ENCODE results near the gene FAM237B. TPM values are rescaled to one million over a fixed set of nuclear protein-coding genes. Genes with fewer than 3 reads are reported as not detected.
"Not testable (repeated sequence)": the region's sequence is repeated elsewhere in the genome, so short reads cannot be mapped to it uniquely, and the experiment has no call there.

FAM237B gene
- polyA plus RNA-seq, 2 of the 4 experiments (the other 2 are of a cell fraction) = not detected

GRCh38 chr7:90345016-90345415 is 23.9 kb upstream of the FAM237B start:
- Histone ChIP-seq H3K4me1 (peaks cover 3% of the 10 kb centered on the region; the same call in 1 of the 3 replicates), H3K9me3 (no peaks in the 10 kb centered on the region), H3K4me2 (peak overlapping the region; percentile 63; the same call in 1 of the 3 replicates), H3K4me3 (no peak overlapping the region), H3K27ac (no peak overlapping the region)
- DNase-seq (ENCODE audit: low read depth in 1 of 2, low spot score in 1 of 2) = no peak
- TF ChIP-seq SREBF2 (IDR thresholded peaks at IDR 0.05) (no peak), MAZ (IDR thresholded peaks at IDR 0.05; ENCODE audit: borderline replicate concordance, low read depth, low read length) (no peak), RARB (CRISPR knock-in tag; IDR thresholded peaks at IDR 0.05) (no peak), NPAS2 (CRISPR knock-in tag; IDR thresholded peaks at IDR 0.05; ENCODE audit: borderline replicate concordance) (no peak), ATOH8 (CRISPR knock-in tag; IDR thresholded peaks at IDR 0.05; ENCODE audit: low read depth) (no peak), NR3C1 (IDR thresholded peaks at IDR 0.05) (no peak), CHD4 (IDR thresholded peaks at IDR 0.05; ENCODE audit: borderline replicate concordance) (no peak), MAFK (IDR thresholded peaks at IDR 0.05; ENCODE audit: partially characterized antibody) (no peak), PHF8 (IDR thresholded peaks at IDR 0.05; ENCODE audit: borderline replicate concordance, low read depth) (no peak), RCOR1 (IDR thresholded peaks at IDR 0.05; ENCODE audit: low read depth, low read length) (no peak), ESRRA (IDR thresholded peaks at IDR 0.05; ENCODE audit: borderline replicate concordance, low read length) (no peak), EHF (CRISPR knock-in tag; IDR thresholded peaks at IDR 0.05) (no peak)
- TF ChIP-seq, protein P1, sequence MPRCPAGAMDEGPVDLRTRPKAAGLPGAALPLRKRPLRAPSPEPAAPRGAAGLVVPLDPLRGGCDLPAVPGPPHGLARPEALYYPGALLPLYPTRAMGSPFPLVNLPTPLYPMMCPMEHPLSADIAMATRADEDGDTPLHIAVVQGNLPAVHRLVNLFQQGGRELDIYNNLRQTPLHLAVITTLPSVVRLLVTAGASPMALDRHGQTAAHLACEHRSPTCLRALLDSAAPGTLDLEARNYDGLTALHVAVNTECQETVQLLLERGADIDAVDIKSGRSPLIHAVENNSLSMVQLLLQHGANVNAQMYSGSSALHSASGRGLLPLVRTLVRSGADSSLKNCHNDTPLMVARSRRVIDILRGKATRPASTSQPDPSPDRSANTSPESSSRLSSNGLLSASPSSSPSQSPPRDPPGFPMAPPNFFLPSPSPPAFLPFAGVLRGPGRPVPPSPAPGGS (IDR thresholded peaks at IDR 0.05) = no peak
- ATAC-seq = no peak
- FAIRE-seq = no peak
- CTCF ChIA-PET = interaction anchor here (0.6 to 3.0 kb wide), 4 partner anchors 20 to 82 kb away, joined by 3 to 9 read pairs (median 4); no protein-coding TSS in a partner anchor
- POLR2A ChIA-PET = interaction anchor here (0.9 kb wide), 1 partner anchor 133 kb away, joined by 3 read pairs; no protein-coding TSS in a partner anchor

GRCh38 chr7:90337106-90337505 is 16.0 kb upstream of the FAM237B start:
- no peaks in the 10 kb centered on the region for H3K4me1 ChIP-seq
- no peak overlapping the region for H3K27ac ChIP-seq
- no peak for ATAC-seq
- POLR2A ChIA-PET = interaction anchor here (1.8 kb wide), 1 partner anchor 9 kb away, joined by 7 read pairs; the partner anchor contains the start of gene GTPBP10
- H3K9me3 ChIP-seq = no peaks in the 10 kb centered on the region
- CTCF ChIA-PET = interaction anchor here (1.3 to 1.8 kb wide), 2 partner anchors 9 to 40 kb away, joined by 4 to 7 read pairs; partner anchors contain the start of gene GTPBP10
- no peak for DNase-seq (ENCODE audit: low read depth in 1 of 2, low spot score in 1 of 2)
- no peak for FAIRE-seq
- H3K4me3 ChIP-seq = no peak overlapping the region
- TF ChIP-seq SMC3 (IDR thresholded peaks at IDR 0.05) (no peak), RFX5 (IDR thresholded peaks at IDR 0.05) (no peak), ELK1 (IDR thresholded peaks at IDR 0.05; ENCODE audit: low read depth, low read length) (no peak), ZNF302 (CRISPR knock-in tag; IDR thresholded peaks at IDR 0.05) (no peak), POLR2A (IDR thresholded peaks at IDR 0.05; ENCODE audit: low read length) (no peak), PHF8 (IDR thresholded peaks at IDR 0.05; ENCODE audit: borderline replicate concordance, low read depth) (no peak), HEYL (CRISPR knock-in tag; IDR thresholded peaks at IDR 0.05) (no peak), ZSCAN20 (CRISPR knock-in tag; IDR thresholded peaks at IDR 0.05) (no peak), POLR2AphosphoS2 (conservative IDR thresholded peaks at IDR 0.05; ENCODE audit: low read length) (no peak), HOXB5 (CRISPR knock-in tag; IDR thresholded peaks at IDR 0.05) (no peak), HOXB13 (CRISPR knock-in tag; IDR thresholded peaks at IDR 0.05; ENCODE audit: low read depth) (no peak), KDM5A (IDR thresholded peaks at IDR 0.05) (no peak), CHD2 (IDR thresholded peaks at IDR 0.05; ENCODE audit: low read length, partially characterized antibody) (no peak), RAD21 (conservative IDR thresholded peaks at IDR 0.05 in 1 of 2, IDR thresholded peaks at IDR 0.05 in 1 of 2) (no peak), MAFK (IDR thresholded peaks at IDR 0.05; ENCODE audit: partially characterized antibody) (no peak), EHMT2 (IDR thresholded peaks at IDR 0.05; ENCODE audit: low read depth) (no peak), HOXA7 (CRISPR knock-in tag; IDR thresholded peaks at IDR 0.05) (no peak)
- TF ChIP-seq, protein P2, sequence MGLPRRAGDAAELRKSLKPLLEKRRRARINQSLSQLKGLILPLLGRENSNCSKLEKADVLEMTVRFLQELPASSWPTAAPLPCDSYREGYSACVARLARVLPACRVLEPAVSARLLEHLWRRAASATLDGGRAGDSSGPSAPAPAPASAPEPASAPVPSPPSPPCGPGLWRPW (IDR thresholded peaks at IDR 0.05) = no peak
- TF ChIP-seq, protein P3, sequence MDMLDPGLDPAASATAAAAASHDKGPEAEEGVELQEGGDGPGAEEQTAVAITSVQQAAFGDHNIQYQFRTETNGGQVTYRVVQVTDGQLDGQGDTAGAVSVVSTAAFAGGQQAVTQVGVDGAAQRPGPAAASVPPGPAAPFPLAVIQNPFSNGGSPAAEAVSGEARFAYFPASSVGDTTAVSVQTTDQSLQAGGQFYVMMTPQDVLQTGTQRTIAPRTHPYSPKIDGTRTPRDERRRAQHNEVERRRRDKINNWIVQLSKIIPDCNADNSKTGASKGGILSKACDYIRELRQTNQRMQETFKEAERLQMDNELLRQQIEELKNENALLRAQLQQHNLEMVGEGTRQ (IDR thresholded peaks at IDR 0.05) = no peak
- H3K4me2 ChIP-seq = no peak overlapping the region

DNA sequence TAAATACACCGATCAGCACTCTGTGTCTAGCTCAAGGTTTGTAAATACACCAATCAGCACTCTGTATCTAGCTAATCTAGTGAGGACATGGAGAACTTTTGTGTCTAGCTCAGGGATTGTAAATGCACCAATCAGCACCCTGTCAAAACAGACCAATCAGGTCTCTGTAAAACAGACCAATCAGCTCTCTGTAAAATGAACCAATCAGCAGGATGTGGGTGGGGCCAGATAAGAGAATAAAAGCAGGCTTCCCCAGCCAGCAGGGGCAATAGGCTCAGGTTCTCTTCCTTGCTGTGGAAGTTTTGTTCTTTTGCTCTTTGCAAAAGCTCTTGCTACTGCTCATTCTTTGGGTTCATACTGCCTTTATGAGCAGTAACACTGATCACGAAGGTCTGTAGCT is 13.8 kb upstream of the FAM237B start:
- H3K27ac ChIP-seq; CTCF ChIA-PET; H3K4me3 ChIP-seq; FAIRE-seq; H3K4me1 ChIP-seq; POLR2A ChIA-PET; H3K9me3 ChIP-seq; ATAC-seq; H3K4me2 ChIP-seq; DNase-seq (ENCODE audit: low read depth in 1 of 2, low spot score in 1 of 2): not testable (repeated sequence)
- WGBS (ENCODE audit: missing lambda C conversion rate) = 41% methylated on average over 2 of the region's 2 CpGs
